NB4 (cell line): ENCODE measurements around the gene HAGHL.

Source experiments
- MAX ChIP-seq: IDR thresholded peaks from 2 replicates; pipeline ENCODE4 v1.6.1; 2011; ENCODE audit warnings: low read depth, low read length
- POLR2A ChIP-seq: IDR thresholded peaks from 2 replicates; pipeline ENCODE4 v1.6.1; 2011; ENCODE audit warnings: mild to moderate bottlenecking; ENCODE audit not compliant: insufficient read length; ENCODE audit errors: extremely low read depth
- TF ChIP-seq, protein P1 (sequence below): IDR thresholded peaks from one replicate; pipeline ENCODE4 v1.5.1; 2012; ENCODE audit warnings: low read depth, low read length

DNA sequence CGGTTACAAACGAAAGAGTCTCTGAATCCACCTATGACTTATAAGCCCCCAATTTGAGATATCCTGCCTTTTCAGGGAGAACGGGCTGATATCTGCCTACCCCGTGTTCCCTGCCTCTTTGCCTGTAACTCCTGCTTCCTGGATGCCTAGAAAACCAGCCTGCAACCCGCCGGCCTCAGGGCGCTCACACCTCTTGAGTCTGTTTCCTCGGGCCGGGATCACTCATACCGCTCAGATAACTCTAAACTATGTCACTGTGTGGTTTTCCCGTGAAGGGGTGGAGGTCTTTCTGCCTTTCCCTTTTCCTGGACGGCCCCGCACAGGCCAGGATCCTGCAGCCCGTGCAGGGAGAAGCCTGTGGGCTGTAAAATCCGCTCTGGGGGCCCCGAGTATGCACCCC, 50.9 kb downstream of the HAGHL start:
- TF ChIP-seq, protein P1, sequence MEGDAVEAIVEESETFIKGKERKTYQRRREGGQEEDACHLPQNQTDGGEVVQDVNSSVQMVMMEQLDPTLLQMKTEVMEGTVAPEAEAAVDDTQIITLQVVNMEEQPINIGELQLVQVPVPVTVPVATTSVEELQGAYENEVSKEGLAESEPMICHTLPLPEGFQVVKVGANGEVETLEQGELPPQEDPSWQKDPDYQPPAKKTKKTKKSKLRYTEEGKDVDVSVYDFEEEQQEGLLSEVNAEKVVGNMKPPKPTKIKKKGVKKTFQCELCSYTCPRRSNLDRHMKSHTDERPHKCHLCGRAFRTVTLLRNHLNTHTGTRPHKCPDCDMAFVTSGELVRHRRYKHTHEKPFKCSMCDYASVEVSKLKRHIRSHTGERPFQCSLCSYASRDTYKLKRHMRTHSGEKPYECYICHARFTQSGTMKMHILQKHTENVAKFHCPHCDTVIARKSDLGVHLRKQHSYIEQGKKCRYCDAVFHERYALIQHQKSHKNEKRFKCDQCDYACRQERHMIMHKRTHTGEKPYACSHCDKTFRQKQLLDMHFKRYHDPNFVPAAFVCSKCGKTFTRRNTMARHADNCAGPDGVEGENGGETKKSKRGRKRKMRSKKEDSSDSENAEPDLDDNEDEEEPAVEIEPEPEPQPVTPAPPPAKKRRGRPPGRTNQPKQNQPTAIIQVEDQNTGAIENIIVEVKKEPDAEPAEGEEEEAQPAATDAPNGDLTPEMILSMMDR = no peak
- TF ChIP-seq POLR2A = no peak
- no peak for TF ChIP-seq MAX
